ENCODE results near the gene CYB5R4. TPM values are rescaled to one million over a fixed set of nuclear protein-coding genes. Genes with fewer than 3 reads are reported as not detected.

CYB5R4 gene
- total RNA-seq, 4 donors from 2014 or later: 9.7 to 15.4 (median 10.5) TPM

GRCh38 chr6:83911278-83911677 lies 51.8 kb downstream of the CYB5R4 start:
- Histone ChIP-seq H3K9me3 (no peaks in the 10 kb centered on the region), H3K4me1 (peaks cover 0 to 1% (median 0%) of the 10 kb centered on the region in 4 donors), H3K4me3 (no peak overlapping the region), H3K27ac (replicated peaks in 1 of 4) (no peak overlapping the region), H3K27me3 (no peaks in the 10 kb centered on the region), H3K36me3 (no peaks in the 10 kb centered on the region)
- TF ChIP-seq EP300 (IDR thresholded peaks at IDR 0.05): no peak
- no peak for TF ChIP-seq POLR2A (IDR thresholded peaks at IDR 0.05; ENCODE audit: low read depth)
- no peak for TF ChIP-seq CTCF (IDR thresholded peaks at IDR 0.05)
- intact Hi-C loops (cut with DNase I): no loop called here
- DNase-seq (ENCODE audit: extremely low spot score): no peak

GRCh38 chr6:83914953-83915352 lies 55.5 kb downstream of the CYB5R4 start:
- no peaks in the 10 kb centered on the region for H3K4me1 ChIP-seq

GRCh38 chr6:83917001-83917400 lies 57.5 kb downstream of the CYB5R4 start:
- Histone ChIP-seq H3K27ac (replicated peaks in 1 of 4) (no peak overlapping the region), H3K9me3 (no peaks in the 10 kb centered on the region), H3K4me3 (no peak overlapping the region), H3K36me3 (peaks cover 0 to 3% (median 2%) of the 10 kb centered on the region in 4 donors), H3K4me1 (no peaks in the 10 kb centered on the region), H3K27me3 (no peaks in the 10 kb centered on the region)
- no peak for DNase-seq (ENCODE audit: extremely low spot score)
- TF ChIP-seq EP300 (IDR thresholded peaks at IDR 0.05): no peak
- no peak for TF ChIP-seq CTCF (IDR thresholded peaks at IDR 0.05)
- intact Hi-C loops (cut with DNase I): no loop called here

More at GRCh38 chr6:83914953-83915352, 55.5 kb downstream of the CYB5R4 start:
- WGBS: 78% methylated on average over 1 of the region's 1 CpG
- intact Hi-C loops (cut with DNase I): no loop called here
- Histone ChIP-seq H3K27me3 (no peaks in the 10 kb centered on the region), H3K36me3 (no peaks in the 10 kb centered on the region), H3K4me3 (no peak overlapping the region), H3K27ac (replicated peaks in 1 of 4) (no peak overlapping the region), H3K9me3 (no peaks in the 10 kb centered on the region)
- no peak for DNase-seq (ENCODE audit: extremely low spot score)
- TF ChIP-seq CTCF (IDR thresholded peaks at IDR 0.05) (no peak), EP300 (IDR thresholded peaks at IDR 0.05) (no peak), POLR2A (IDR thresholded peaks at IDR 0.05; ENCODE audit: low read depth) (no peak), POLR2AphosphoS5 (IDR thresholded peaks at IDR 0.05) (no peak)

- H3K27me3 ChIP-seq: no peaks in the 10 kb centered on the region
- 92% methylated on average over 1 of the region's 1 CpG for WGBS
- no peak for DNase-seq (ENCODE audit: extremely low spot score)
- H3K4me3 ChIP-seq: no peak overlapping the region
- no peak for TF ChIP-seq POLR2AphosphoS5 (IDR thresholded peaks at IDR 0.05)
- no peak for TF ChIP-seq CTCF (IDR thresholded peaks at IDR 0.05)
- no peak for TF ChIP-seq POLR2A (IDR thresholded peaks at IDR 0.05; ENCODE audit: low read depth)
- no peak for TF ChIP-seq EP300 (IDR thresholded peaks at IDR 0.05)
- intact Hi-C loops (cut with DNase I): no loop called here
- no peaks in the 10 kb centered on the region for H3K4me1 ChIP-seq
- H3K27ac ChIP-seq (replicated peaks in 1 of 4): no peak overlapping the region
- no peaks in the 10 kb centered on the region for H3K9me3 ChIP-seq
- peaks cover 0 to 18% (median 6%) of the 10 kb centered on the region in 4 donors for H3K36me3 ChIP-seq
These were observed 60.5 kb downstream of the CYB5R4 start for GRCh38 chr6:83920017-83920416.

GRCh38 chr6:83921315-83921714 lies 61.8 kb downstream of the CYB5R4 start:
- TF ChIP-seq CTCF (IDR thresholded peaks at IDR 0.05) (no peak), EP300 (IDR thresholded peaks at IDR 0.05) (no peak), POLR2AphosphoS5 (IDR thresholded peaks at IDR 0.05) (no peak), POLR2A (IDR thresholded peaks at IDR 0.05; ENCODE audit: low read depth) (no peak)
- no peak for DNase-seq (ENCODE audit: extremely low spot score)
- WGBS: 97% methylated on average over 5 of the region's 5 CpGs
- Histone ChIP-seq H3K9me3 (no peaks in the 10 kb centered on the region), H3K27ac (replicated peaks in 1 of 4) (no peak overlapping the region), H3K4me1 (no peaks in the 10 kb centered on the region), H3K27me3 (no peaks in the 10 kb centered on the region), H3K4me3 (no peak overlapping the region), H3K36me3 (peaks cover 5 to 31% (median 15%) of the 10 kb centered on the region in 4 donors)
- intact Hi-C loops (cut with DNase I): no loop called here

Measured in esophagus muscularis mucosa (tissue), 4 donors.